ENCODE measurements around the gene GLOD5. TPM values are rescaled to one million over a fixed set of nuclear protein-coding genes. Genes with fewer than 3 reads are reported as not detected.

Gene GLOD5
- total RNA-seq, 1 donor from 2014 or later: not detected

DNA sequence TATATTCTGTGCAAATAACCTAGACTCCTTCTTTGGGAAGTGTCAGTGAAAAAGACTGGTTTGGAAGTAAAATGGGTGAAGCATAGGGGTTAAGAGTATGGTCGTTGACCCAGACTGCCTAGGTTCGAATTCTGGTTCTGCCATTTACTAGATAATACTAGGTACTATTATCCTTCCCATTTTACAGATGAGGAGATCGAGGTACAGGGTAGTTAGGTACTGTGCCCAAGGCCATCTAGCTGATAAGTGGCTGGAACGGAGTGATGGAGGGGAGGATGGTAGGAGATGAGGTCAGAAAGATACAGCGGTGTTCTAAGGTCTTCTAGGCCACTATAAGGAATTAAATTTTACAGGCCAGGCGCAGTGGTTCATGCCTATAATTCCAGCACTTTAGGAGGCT, 11.1 kb downstream of the GLOD5 start:
- H3K27me3 Mint-ChIP-seq: peaks cover 14% of the 10 kb centered on the region
- TF ChIP-seq, protein P1, sequence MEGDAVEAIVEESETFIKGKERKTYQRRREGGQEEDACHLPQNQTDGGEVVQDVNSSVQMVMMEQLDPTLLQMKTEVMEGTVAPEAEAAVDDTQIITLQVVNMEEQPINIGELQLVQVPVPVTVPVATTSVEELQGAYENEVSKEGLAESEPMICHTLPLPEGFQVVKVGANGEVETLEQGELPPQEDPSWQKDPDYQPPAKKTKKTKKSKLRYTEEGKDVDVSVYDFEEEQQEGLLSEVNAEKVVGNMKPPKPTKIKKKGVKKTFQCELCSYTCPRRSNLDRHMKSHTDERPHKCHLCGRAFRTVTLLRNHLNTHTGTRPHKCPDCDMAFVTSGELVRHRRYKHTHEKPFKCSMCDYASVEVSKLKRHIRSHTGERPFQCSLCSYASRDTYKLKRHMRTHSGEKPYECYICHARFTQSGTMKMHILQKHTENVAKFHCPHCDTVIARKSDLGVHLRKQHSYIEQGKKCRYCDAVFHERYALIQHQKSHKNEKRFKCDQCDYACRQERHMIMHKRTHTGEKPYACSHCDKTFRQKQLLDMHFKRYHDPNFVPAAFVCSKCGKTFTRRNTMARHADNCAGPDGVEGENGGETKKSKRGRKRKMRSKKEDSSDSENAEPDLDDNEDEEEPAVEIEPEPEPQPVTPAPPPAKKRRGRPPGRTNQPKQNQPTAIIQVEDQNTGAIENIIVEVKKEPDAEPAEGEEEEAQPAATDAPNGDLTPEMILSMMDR (IDR thresholded peaks at IDR 0.05; ENCODE audit: unreplicated experiment): no peak
- no peaks in the 10 kb centered on the region for H3K4me1 Mint-ChIP-seq (ENCODE audit: low read depth)
- DNase-seq (ENCODE audit: low spot score, unreplicated experiment): no peak
- peaks cover 11% of the 10 kb centered on the region for H3K9me3 Mint-ChIP-seq (ENCODE audit: low read depth)
- H3K27ac Mint-ChIP-seq: no peak overlapping the region
- no peak overlapping the region for H3K4me3 Mint-ChIP-seq (ENCODE audit: low read depth)
- no peaks in the 10 kb centered on the region for H3K36me3 Mint-ChIP-seq (ENCODE audit: insufficient read depth)

DNA sequence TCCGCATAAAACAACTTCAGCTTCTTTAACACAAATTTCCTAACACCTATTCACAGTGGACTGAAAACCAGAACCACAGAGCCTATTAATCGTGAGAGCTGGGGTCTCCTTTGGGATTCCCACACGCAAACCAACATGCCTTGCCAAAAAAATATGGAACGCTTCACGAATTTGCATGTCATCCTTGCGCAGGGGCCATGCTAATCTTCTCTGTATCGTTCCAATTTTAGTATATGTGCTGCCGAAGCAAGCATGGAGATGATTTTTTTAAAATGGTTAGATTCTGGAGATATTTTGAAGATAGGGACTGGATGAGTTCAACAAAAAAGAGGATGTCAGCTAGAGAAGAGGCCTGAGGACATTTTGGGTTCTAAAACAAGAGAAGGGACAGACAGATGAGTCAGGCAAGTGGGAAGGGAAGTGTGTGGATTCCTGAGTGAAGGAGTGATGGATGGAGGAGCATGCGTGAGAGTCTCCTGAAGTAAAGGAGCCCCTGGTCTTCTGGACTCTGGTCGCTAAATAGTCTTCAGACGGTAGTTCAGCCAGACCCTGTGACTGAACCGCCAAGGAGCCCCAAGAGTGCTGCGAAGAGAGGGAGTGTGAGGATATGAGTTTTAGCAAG, 15.4 kb downstream of the GLOD5 start:
- no peak overlapping the region for H3K27ac Mint-ChIP-seq
- H3K4me3 Mint-ChIP-seq (ENCODE audit: low read depth): no peak overlapping the region
- H3K36me3 Mint-ChIP-seq (ENCODE audit: insufficient read depth): no peaks in the 10 kb centered on the region
- TF ChIP-seq, protein P1 (IDR thresholded peaks at IDR 0.05; ENCODE audit: unreplicated experiment): no peak
- H3K27me3 Mint-ChIP-seq: peaks cover 20% of the 10 kb centered on the region
- no peaks in the 10 kb centered on the region for H3K4me1 Mint-ChIP-seq (ENCODE audit: low read depth)
- DNase-seq (ENCODE audit: low spot score, unreplicated experiment): no peak
- peaks cover 5% of the 10 kb centered on the region for H3K9me3 Mint-ChIP-seq (ENCODE audit: low read depth)

DNA sequence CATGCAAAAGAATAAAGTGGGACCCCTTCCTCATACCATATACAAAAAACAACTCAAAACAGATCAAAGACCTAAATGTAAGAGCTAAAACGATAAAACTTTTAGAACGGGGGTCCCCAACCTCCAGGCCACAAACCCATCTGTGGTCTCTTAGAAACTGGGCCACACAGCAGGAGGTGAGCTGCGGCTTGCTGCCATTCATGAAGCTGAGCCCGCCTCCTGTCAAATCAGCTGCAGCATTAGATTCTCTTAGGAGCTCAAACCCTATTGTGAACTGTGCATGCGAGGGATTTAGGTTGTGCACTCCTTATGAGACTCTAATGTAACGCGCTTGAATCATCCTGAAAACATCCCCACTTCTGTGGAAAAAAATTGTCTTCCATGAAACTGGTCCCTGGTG, 17.9 kb downstream of the GLOD5 start:
- no peak overlapping the region for H3K4me3 Mint-ChIP-seq (ENCODE audit: low read depth)
- peaks cover 7% of the 10 kb centered on the region for H3K9me3 Mint-ChIP-seq (ENCODE audit: low read depth)

DNA sequence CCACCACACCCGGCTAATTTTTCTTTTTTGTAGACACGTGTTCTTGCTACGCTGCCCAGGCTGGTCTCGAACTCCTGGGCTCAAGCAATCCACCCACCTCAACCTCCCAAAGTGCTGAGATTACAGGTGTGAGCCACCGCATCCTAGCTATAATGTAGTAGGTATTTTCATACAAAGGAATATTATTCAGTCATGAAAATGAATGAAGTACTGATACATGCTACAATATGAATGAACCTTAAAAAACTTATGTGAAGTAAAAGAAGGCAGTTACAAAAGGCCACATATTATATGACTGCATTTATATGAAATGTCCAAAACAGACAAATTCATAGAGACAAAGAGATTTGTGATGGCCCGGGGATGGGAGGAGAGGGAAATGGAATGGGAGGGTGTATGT, 20.2 kb downstream of the GLOD5 start:
- DNase-seq (ENCODE audit: low spot score, unreplicated experiment): no peak
- H3K36me3 Mint-ChIP-seq (ENCODE audit: insufficient read depth): no peaks in the 10 kb centered on the region
- no peaks in the 10 kb centered on the region for H3K4me1 Mint-ChIP-seq (ENCODE audit: low read depth)
- H3K9me3 Mint-ChIP-seq (ENCODE audit: low read depth): peaks cover 8% of the 10 kb centered on the region
- H3K27ac Mint-ChIP-seq: no peak overlapping the region
- TF ChIP-seq, protein P1 (IDR thresholded peaks at IDR 0.05; ENCODE audit: unreplicated experiment): no peak
- no peak overlapping the region for H3K4me3 Mint-ChIP-seq (ENCODE audit: low read depth)
- peaks cover 18% of the 10 kb centered on the region for H3K27me3 Mint-ChIP-seq

More for the DNA sequence above, 17.9 kb downstream of the GLOD5 start:
- TF ChIP-seq, protein P1 (IDR thresholded peaks at IDR 0.05; ENCODE audit: unreplicated experiment): no peak
- no peak for DNase-seq (ENCODE audit: low spot score, unreplicated experiment)
- no peak overlapping the region for H3K27ac Mint-ChIP-seq
- peaks cover 20% of the 10 kb centered on the region for H3K27me3 Mint-ChIP-seq
- no peaks in the 10 kb centered on the region for H3K36me3 Mint-ChIP-seq (ENCODE audit: insufficient read depth)
- no peaks in the 10 kb centered on the region for H3K4me1 Mint-ChIP-seq (ENCODE audit: low read depth)

DNA sequence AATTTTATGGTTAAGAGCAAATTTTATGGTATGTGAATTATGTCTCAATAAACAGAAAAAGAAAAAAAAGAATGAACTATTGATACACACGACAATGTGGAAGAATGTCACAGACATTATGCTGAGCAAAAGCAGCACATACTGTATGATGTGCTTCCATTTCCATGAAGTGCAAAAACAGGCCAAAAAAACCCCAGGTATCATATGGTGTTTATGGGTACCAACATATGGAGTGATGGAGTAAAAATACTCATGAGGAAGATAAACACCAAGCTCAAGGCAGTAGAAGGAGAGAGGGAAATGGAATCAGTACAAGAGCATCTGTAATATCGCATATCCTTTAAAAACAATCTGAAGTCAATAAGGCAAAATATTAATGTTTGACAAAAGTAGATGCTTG, 20.7 kb downstream of the GLOD5 start:
- Mint-ChIP-seq H3K4me3 (ENCODE audit: low read depth) (no peak overlapping the region), H3K27me3 (peaks cover 18% of the 10 kb centered on the region), H3K4me1 (ENCODE audit: low read depth) (no peaks in the 10 kb centered on the region), H3K27ac (no peak overlapping the region), H3K36me3 (ENCODE audit: insufficient read depth) (no peaks in the 10 kb centered on the region), H3K9me3 (ENCODE audit: low read depth) (peaks cover 13% of the 10 kb centered on the region)
- TF ChIP-seq, protein P1 (IDR thresholded peaks at IDR 0.05; ENCODE audit: unreplicated experiment): no peak
- DNase-seq (ENCODE audit: low spot score, unreplicated experiment): no peak

Measured in progenitor cell of endocrine pancreas (in vitro differentiated cells).